Measurements from ENCODE around the gene TPSAB1.

DNA sequence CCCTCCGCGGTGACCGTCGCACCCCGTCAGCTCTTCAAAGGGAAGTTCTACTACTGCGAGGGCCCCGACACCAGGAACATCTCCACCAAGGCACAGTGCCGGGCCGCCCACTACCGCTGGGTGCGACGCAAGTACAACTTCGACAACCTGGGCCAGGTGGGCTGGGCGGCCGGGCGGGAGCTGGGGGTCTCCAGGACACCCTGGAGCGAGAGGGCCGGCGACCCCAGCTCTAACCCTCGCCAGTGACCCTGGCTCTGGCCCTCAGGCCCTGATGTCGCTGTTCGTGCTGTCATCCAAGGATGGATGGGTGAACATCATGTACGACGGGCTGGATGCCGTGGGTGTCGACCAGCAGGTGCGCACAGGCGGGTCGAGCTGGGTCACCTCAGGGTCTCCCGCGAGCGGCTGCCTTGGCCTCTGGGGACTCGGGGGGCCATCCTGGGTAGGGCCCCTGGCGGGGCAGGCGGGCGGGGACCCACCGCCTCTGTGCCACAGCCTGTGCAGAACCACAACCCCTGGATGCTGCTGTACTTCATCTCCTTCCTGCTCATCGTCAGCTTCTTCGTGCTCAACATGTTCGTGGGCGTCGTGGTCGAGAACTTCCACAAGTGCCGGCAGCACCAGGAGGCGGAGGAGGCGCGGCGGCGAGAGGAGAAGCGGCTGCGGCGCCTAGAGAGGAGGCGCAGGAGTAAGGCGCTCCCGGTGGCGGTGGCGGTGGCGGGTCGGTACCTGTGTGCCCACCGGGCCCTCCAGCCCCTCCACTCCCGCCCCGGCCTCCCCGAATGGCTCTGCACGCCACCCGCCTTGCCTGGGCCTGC is 28.8 kb upstream of the TPSAB1 start:
- TF ChIP-seq, protein P1, sequence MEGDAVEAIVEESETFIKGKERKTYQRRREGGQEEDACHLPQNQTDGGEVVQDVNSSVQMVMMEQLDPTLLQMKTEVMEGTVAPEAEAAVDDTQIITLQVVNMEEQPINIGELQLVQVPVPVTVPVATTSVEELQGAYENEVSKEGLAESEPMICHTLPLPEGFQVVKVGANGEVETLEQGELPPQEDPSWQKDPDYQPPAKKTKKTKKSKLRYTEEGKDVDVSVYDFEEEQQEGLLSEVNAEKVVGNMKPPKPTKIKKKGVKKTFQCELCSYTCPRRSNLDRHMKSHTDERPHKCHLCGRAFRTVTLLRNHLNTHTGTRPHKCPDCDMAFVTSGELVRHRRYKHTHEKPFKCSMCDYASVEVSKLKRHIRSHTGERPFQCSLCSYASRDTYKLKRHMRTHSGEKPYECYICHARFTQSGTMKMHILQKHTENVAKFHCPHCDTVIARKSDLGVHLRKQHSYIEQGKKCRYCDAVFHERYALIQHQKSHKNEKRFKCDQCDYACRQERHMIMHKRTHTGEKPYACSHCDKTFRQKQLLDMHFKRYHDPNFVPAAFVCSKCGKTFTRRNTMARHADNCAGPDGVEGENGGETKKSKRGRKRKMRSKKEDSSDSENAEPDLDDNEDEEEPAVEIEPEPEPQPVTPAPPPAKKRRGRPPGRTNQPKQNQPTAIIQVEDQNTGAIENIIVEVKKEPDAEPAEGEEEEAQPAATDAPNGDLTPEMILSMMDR (IDR thresholded peaks at IDR 0.05; ENCODE audit: low read depth, low read length): no peak
- TF ChIP-seq EZH2phosphoT487 (IDR thresholded peaks at IDR 0.05; ENCODE audit: low read depth): no peak
